Measurements from ENCODE around the gene SNPH. TPM values are rescaled to one million over a fixed set of nuclear protein-coding genes. Genes with fewer than 3 reads are reported as not detected.

SNPH gene
- total and polyA plus RNA-seq, 7 donors: 1.0 to 9.3 (median 3.7) TPM

- no peaks in the 10 kb centered on the region for H3K27me3 ChIP-seq (ENCODE audit: insufficient read depth in 3 of 3, low read length in 2 of 3)
- intact Hi-C loops (cut with DNase I): loop anchor here (1.0 to 5.0 kb wide), 3 partner anchors 67 to 142 kb away; partner anchors contain the start of genes FKBP1A (in 2 of the 2) and NSFL1C (in 1 of the 2)
- H3K4me3 ChIP-seq: peak overlapping the region; percentile 72
- peak; percentile 86 to 90 (median 90) for ATAC-seq
- H3K9me3 ChIP-seq: no peaks in the 10 kb centered on the region
- H3K36me3 ChIP-seq (ENCODE audit: insufficient read depth in 1 of 2, low read depth in 1 of 2): no peaks in the 10 kb centered on the region
- peaks cover 71% of the 10 kb centered on the region for H3K4me1 ChIP-seq
- no peak for TF ChIP-seq CTCF (IDR thresholded peaks at IDR 0.05)
- DNase-seq: peak; percentile 98 to 99
- peak overlapping the region; percentile 93 for H3K27ac ChIP-seq
- WGBS, 3 donors: 0% methylated on average over 55 to 56 of the region's 56 CpGs
These were observed 59.3 kb downstream of the SNPH start for GRCh38 chr20:1325173-1326030.

GRCh38 chr20:1326031-1326930 lies 60.2 kb downstream of the SNPH start:
- no peak for TF ChIP-seq CTCF (IDR thresholded peaks at IDR 0.05)
- Histone ChIP-seq H3K4me3 (peak overlapping the region; percentile 72), H3K4me1 (peaks cover 77% of the 10 kb centered on the region), H3K27me3 (ENCODE audit: insufficient read depth in 3 of 3, low read length in 2 of 3) (no peaks in the 10 kb centered on the region), H3K27ac (peak overlapping the region; percentile 93), H3K9me3 (no peaks in the 10 kb centered on the region), H3K36me3 (ENCODE audit: insufficient read depth in 1 of 2, low read depth in 1 of 2) (no peaks in the 10 kb centered on the region)
- intact Hi-C loops (cut with DNase I): loop anchor here (1.0 to 5.0 kb wide), 3 partner anchors 66 to 141 kb away; partner anchors contain the start of genes FKBP1A (in 2 of the 2) and NSFL1C (in 1 of the 2)
- DNase-seq: peak in 1 of 2 donors; percentile 41
- peak in 3 of 4 donors; percentile 3 to 24 (median 5) for ATAC-seq
- WGBS, 3 donors: 13 to 19% (median 18%) methylated on average over 10 of the region's 10 CpGs

- Histone ChIP-seq H3K4me3 (no peak overlapping the region), H3K36me3 (ENCODE audit: insufficient read depth in 1 of 2, low read depth in 1 of 2) (no peaks in the 10 kb centered on the region), H3K4me1 (peaks cover 72% of the 10 kb centered on the region), H3K9me3 (no peaks in the 10 kb centered on the region), H3K27ac (peak overlapping the region; percentile 93), H3K27me3 (ENCODE audit: insufficient read depth in 3 of 3, low read length in 2 of 3) (no peaks in the 10 kb centered on the region)
- DNase-seq (peak in 1 of 2 donors; percentile 60), ATAC-seq (peak in 1 of 4 donors; percentile 9)
- 59 to 80% (median 67%) methylated on average over 8 of the region's 8 CpGs for WGBS, 3 donors
- no peak for TF ChIP-seq CTCF (IDR thresholded peaks at IDR 0.05)
- intact Hi-C loops (cut with DNase I): loop anchor here (5.0 kb wide), 2 partner anchors 65 to 140 kb away; partner anchors contain the start of genes FKBP1A (in 1 of the 2) and NSFL1C (in 1 of the 2)
These were observed 61.2 kb downstream of the SNPH start for GRCh38 chr20:1327241-1327653.

- DNase-seq (no peak), ATAC-seq (no peak)
- Histone ChIP-seq H3K4me1 (peaks cover 71% of the 10 kb centered on the region), H3K27ac (peak overlapping the region; percentile 93), H3K27me3 (ENCODE audit: insufficient read depth in 3 of 3, low read length in 2 of 3) (no peaks in the 10 kb centered on the region), H3K36me3 (ENCODE audit: insufficient read depth in 1 of 2, low read depth in 1 of 2) (no peaks in the 10 kb centered on the region), H3K9me3 (no peaks in the 10 kb centered on the region), H3K4me3 (no peak overlapping the region)
- no peak for TF ChIP-seq CTCF (IDR thresholded peaks at IDR 0.05)
- WGBS, 3 donors: 76 to 85% (median 82%) methylated on average over 7 of the region's 7 CpGs
- intact Hi-C loops (cut with DNase I): loop anchor here (5.0 kb wide), 2 partner anchors 64 to 139 kb away; partner anchors contain the start of genes FKBP1A (in 1 of the 2) and NSFL1C (in 1 of the 2)
These were observed 62.0 kb downstream of the SNPH start for GRCh38 chr20:1327827-1328679.
